Cortex of kidney (tissue), 1 donor: ENCODE results near the gene C1D.
"Not testable (repeated sequence)": the region's sequence is repeated elsewhere in the genome, so short reads cannot be mapped to it uniquely, and the experiment has no call there.

Source experiments
- DNase-seq: peaks from one replicate; lab custom pipeline; 2025; lab: John Stamatoyannopoulos, UW

Gene C1D

DNA sequence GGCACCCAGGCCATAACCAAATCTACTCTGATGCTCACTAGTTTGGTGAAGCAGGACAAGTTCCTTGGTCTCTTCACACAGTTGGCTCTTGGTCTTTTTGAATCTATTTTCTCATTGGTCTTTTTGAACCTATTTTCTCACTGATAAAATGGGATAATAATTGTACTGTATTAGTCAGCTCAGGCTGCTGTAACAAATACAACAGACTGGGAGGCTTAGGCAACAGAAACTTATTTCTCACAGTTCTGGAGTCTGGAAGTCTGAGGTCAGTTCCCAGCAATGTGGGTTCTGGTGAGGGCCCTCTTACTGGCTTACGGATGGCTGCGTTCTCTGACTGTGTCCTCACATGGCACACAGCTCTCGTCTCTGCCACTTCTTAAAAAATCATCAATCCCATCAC, 63.5 kb downstream of the C1D start:
- DNase-seq = no peak

DNA sequence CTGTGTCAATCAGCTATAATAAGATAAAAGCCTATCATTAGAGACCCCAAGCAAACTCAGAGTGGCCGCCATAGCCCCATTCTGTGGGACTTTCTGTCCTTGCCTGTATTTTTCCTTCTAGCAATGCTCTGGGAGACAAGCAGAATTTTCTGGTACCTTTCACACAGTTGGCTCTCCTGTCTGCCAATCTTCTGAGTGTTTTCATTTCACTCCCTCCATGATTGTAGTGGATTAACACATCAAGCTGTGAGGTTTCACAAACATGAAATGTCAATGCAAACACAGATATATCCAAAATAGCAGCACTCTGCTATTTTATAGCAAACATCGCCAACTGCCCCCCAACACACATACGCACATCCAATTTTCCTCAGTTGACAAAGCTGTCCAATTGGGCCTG, 64.9 kb downstream of the C1D start:
- no peak for DNase-seq

GRCh38 chr2:67997528-67997900, 65.3 kb downstream of the C1D start:
- DNase-seq = no peak

- no peak for DNase-seq
Observed at GRCh38 chr2:67996772-67997527, 65.9 kb downstream of the C1D start.

DNA sequence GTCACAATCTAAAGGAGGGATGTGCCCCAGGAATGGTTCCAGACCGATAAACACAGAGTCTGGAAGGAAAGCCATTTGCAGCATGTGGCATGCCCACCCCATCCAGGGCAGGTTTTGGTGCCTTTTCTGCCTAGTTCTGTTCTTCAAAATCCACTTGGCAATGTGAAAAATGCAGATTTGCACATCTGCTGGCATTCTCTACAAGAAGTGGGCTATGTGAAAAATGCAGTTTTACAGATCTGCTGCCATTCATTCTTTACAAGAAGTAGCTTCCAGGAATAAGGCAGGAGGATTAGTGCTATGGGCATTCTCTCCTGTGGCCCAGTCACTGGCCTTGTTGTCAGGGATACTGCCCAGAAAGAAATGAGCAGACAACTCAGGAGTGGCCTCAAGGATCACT, 68.1 kb downstream of the C1D start:
- no peak for DNase-seq

- not testable (repeated sequence) for DNase-seq
Observed at GRCh38 chr2:67994069-67994468, 68.7 kb downstream of the C1D start.

- DNase-seq = no peak
Observed at GRCh38 chr2:67993329-67993728, 69.5 kb downstream of the C1D start.

DNA sequence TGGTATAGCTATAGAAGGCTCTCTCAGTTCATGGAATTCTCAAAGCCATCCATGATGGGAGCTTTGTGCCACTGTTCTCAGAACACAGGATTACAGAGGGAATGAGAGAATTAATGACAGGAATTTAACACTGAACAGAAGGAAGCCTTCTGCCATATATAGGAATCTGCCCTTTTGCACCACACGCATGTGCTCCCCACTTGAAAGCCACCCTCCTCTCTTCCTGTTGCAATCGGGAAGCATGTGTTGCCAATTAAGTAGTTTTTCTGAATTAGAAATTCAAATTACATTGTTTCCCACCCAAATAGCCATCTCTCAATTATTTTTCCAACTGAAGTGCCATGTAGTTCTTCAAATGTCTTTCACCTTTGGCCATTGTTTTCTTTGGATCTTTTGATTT, 71.3 kb downstream of the C1D start:
- no peak for DNase-seq
